GM23338 (cell line): ENCODE data around the gene GCKR. TPM values are rescaled to one million over a fixed set of nuclear protein-coding genes. Genes with fewer than 3 reads are reported as not detected.

ENCODE experiments used
- ATAC-seq: fragments of 200-7000 bp; cut with Tn5 transposase; 3 replicates; pipeline ENCODE4 v1.9.1; 2020
- DNase-seq: peaks from one replicate; pipeline ENCODE4 v3.0.0-alpha.2; 2015; ENCODE audit warnings: low spot score
- H2AFZ ChIP-seq: fragments of 200-600 bp; sonication (generic); 2 replicates; pipeline ENCODE4 v1.8.0; 2016; ENCODE audit warnings: antibody characterized with exemption, mild to moderate bottlenecking, moderate library complexity
- H3F3A ChIP-seq: fragments of 200-600 bp; sonication (generic); replicated peaks from 2 replicates; pipeline ENCODE4 v1.8.0; 2017; ENCODE audit warnings: antibody characterized with exemption, mixed run types, low read depth
- H3K27ac ChIP-seq: fragments of 200-600 bp; sonication (generic); 2 replicates; pipeline ENCODE4 v1.6.1; 2016; ENCODE audit warnings: low read depth
- H3K27me3 ChIP-seq: fragments of 200-600 bp; sonication (generic); 2 replicates; pipeline ENCODE4 v1.8.0; 2016; ENCODE audit warnings: mild to moderate bottlenecking, mixed run types, moderate library complexity; ENCODE audit not compliant: insufficient read depth
- H3K36me3 ChIP-seq: fragments of 200-600 bp; sonication (generic); 2 replicates; pipeline ENCODE4 v1.8.0; 2016; ENCODE audit warnings: mild to moderate bottlenecking; ENCODE audit not compliant: insufficient read depth
- H3K4me1 ChIP-seq: fragments of 200-600 bp; sonication (generic); 2 replicates; pipeline ENCODE4 v1.8.0; 2016; ENCODE audit warnings: mild to moderate bottlenecking, moderate library complexity; ENCODE audit not compliant: insufficient read depth
- H3K4me2 ChIP-seq: fragments of 200-600 bp; sonication (generic); 2 replicates; pipeline ENCODE4 v1.7.1; 2017; ENCODE audit warnings: mixed run types
- H3K4me3 ChIP-seq: fragments of 200-600 bp; sonication (generic); 2 replicates; pipeline ENCODE4 v1.6.1; 2016; ENCODE audit warnings: mixed run types
- H3K79me2 ChIP-seq: fragments of 200-600 bp; sonication (generic); replicated peaks from 2 replicates; pipeline ENCODE4 v1.8.0; 2017; ENCODE audit warnings: mild to moderate bottlenecking; ENCODE audit not compliant: insufficient read depth
- H3K9me2 ChIP-seq: fragments of 200-600 bp; sonication (generic); 2 replicates; pipeline ENCODE4 v1.8.0; 2017; ENCODE audit not compliant: insufficient read depth
- H4K20me1 ChIP-seq: fragments of 200-600 bp; sonication (generic); replicated peaks from 2 replicates; pipeline ENCODE4 v1.8.0; 2017; ENCODE audit warnings: mild to moderate bottlenecking; ENCODE audit not compliant: insufficient read depth
- H3K27ac Mint-ChIP-seq: 2 replicates; pipeline ENCODE4 v1.8.0; 2020; ENCODE audit warnings: inconsistent platforms, mild to moderate bottlenecking, moderate library complexity, mixed read lengths
- H3K27me3 Mint-ChIP-seq: 3 replicates; pipeline ENCODE4 v1.8.0; 2022; ENCODE audit warnings: low read depth, mild to moderate bottlenecking, moderate library complexity, mixed read lengths, inconsistent platforms; ENCODE audit not compliant: insufficient read depth, poor library complexity
- H3K36me3 Mint-ChIP-seq: 3 replicates; pipeline ENCODE4 v1.8.0; 2021; ENCODE audit warnings: low read depth, mild to moderate bottlenecking, inconsistent platforms, moderate library complexity, mixed read lengths
- H3K4me1 Mint-ChIP-seq: 3 replicates; pipeline ENCODE4 v1.8.0; 2020; ENCODE audit warnings: mild to moderate bottlenecking, inconsistent platforms, mixed read lengths
- H3K4me3 Mint-ChIP-seq: 3 replicates; pipeline ENCODE4 v1.8.0; 2021; ENCODE audit warnings: moderate library complexity, mild to moderate bottlenecking, inconsistent platforms, mixed read lengths
- H3K9me3 Mint-ChIP-seq: 3 replicates; pipeline ENCODE4 v1.8.0; 2020; ENCODE audit warnings: moderate library complexity, mild to moderate bottlenecking, inconsistent platforms, mixed read lengths
- CREB1 ChIP-seq: fragments of 250-450 bp; sonication (Bioruptor Pico); IDR thresholded peaks from 2 replicates; pipeline ENCODE4 v1.5.0; 2020; ENCODE audit warnings: low read depth, mild to moderate bottlenecking, moderate library complexity
- CTCF ChIP-seq, 2 experiments: fragments of 200-600 bp in 1 of 2; sonication (generic) in 1 of 2; conservative IDR thresholded peaks; 2 replicates each; pipeline versions ENCODE4 v1.5.1 to v1.6.1; 2016 to 2017; ENCODE audit warnings: antibody characterized with exemption in 2 of 2, low read depth in 2 of 2, mild to moderate bottlenecking in 2 of 2, moderate library complexity in 1 of 2
- ETS1 ChIP-seq: IDR thresholded peaks from 2 replicates; pipeline ENCODE4 v1.6.1; 2016; ENCODE audit warnings: antibody characterized with exemption
- EZH2 ChIP-seq: fragments of 200-600 bp; sonication (generic); IDR thresholded peaks from one replicate; pipeline ENCODE4 v1.8.0; 2017; ENCODE audit warnings: antibody characterized with exemption, mild to moderate bottlenecking, low read depth; ENCODE audit not compliant: unreplicated experiment
- EZH2phosphoT487 ChIP-seq: fragments of 200-600 bp; sonication (generic); IDR thresholded peaks from one replicate; pipeline ENCODE4 v1.8.1; 2018; ENCODE audit warnings: antibody characterized with exemption; ENCODE audit not compliant: unreplicated experiment
- JUNB ChIP-seq: IDR thresholded peaks from one replicate; pipeline ENCODE4 v1.6.1; 2016; ENCODE audit warnings: antibody characterized with exemption; ENCODE audit not compliant: unreplicated experiment
- NANOG ChIP-seq: IDR thresholded peaks from 2 replicates; pipeline ENCODE4 v1.6.1; 2016; ENCODE audit warnings: antibody characterized with exemption, borderline replicate concordance
- POLR2AphosphoS5 ChIP-seq: IDR thresholded peaks from 2 replicates; pipeline ENCODE4 v1.6.1; 2016; ENCODE audit warnings: antibody characterized with exemption, low read depth
- REST ChIP-seq: IDR thresholded peaks from one replicate; pipeline ENCODE4 v1.6.1; 2018; ENCODE audit warnings: antibody characterized with exemption; ENCODE audit not compliant: unreplicated experiment
- STAT1 ChIP-seq: IDR thresholded peaks from one replicate; pipeline ENCODE4 v1.6.1; 2016; ENCODE audit warnings: antibody characterized with exemption; ENCODE audit not compliant: unreplicated experiment
- ZNF114 ChIP-seq: fragments of 250-450 bp; sonication (Bioruptor Pico); IDR thresholded peaks from 2 replicates; pipeline ENCODE4 v1.5.0; 2020; ENCODE audit warnings: mild to moderate bottlenecking, moderate library complexity
- ZNF331 ChIP-seq: fragments of 250-450 bp; sonication (Bioruptor Pico); IDR thresholded peaks from 2 replicates; pipeline ENCODE4 v1.5.0; 2020; ENCODE audit warnings: low read depth, mild to moderate bottlenecking, moderate library complexity
- ZNF462 ChIP-seq: fragments of 250-450 bp; sonication (Bioruptor Pico); IDR thresholded peaks from 2 replicates; pipeline ENCODE4 v1.5.0; 2020; ENCODE audit warnings: mild to moderate bottlenecking, moderate library complexity
- polyA plus RNA-seq: library from polyadenylated mRNA; unstranded; fragments of >200 nt; fragmentation: Nextera tagmentation; extraction: Ambion mirVana; gene quantifications from 2 replicates; pipeline ENCODE4 v1.2.1, GENCODE V29; 2016
- total RNA-seq: library from RNA; depleted of rRNA; stranded (reverse); fragments of >200 nt; shearing (Covaris generic); gene quantifications from 2 replicates; pipeline ENCODE4 v1.2.3, GENCODE V29; 2014

GCKR gene
- total and polyA plus RNA-seq, 2 experiments from 2014 or later: not detected

- no peak; the same call in 2 of the 3 replicates for ATAC-seq
- peaks cover 21% of the 10 kb centered on the region for H3K27me3 Mint-ChIP-seq
- H3K4me1 ChIP-seq: peaks cover 18% of the 10 kb centered on the region
- H3K4me3 ChIP-seq: peak overlapping the region; percentile 98
- H3K27me3 ChIP-seq: peaks cover 31% of the 10 kb centered on the region
- no peaks in the 10 kb centered on the region for H4K20me1 ChIP-seq
- peak overlapping the region; percentile 100 for H2AFZ ChIP-seq
- H3K27ac ChIP-seq: no peak overlapping the region
- H3K9me2 ChIP-seq: no peaks in the 10 kb centered on the region
- DNase-seq: no peak
- H3K4me1 Mint-ChIP-seq: peaks cover 27% of the 10 kb centered on the region
- peak overlapping the region; percentile 76 for H3K4me3 Mint-ChIP-seq
- H3K9me3 Mint-ChIP-seq: no peaks in the 10 kb centered on the region; the same call in 2 of the 3 replicates
- no peaks in the 10 kb centered on the region for H3K79me2 ChIP-seq
- H3K4me2 ChIP-seq: peak overlapping the region; percentile 98
- H3K27ac Mint-ChIP-seq: no peak overlapping the region
- no peaks in the 10 kb centered on the region for H3K36me3 ChIP-seq
- no peaks in the 10 kb centered on the region; the same call in 2 of the 3 replicates for H3K36me3 Mint-ChIP-seq
- no peak for TF ChIP-seq NANOG
- no peak for TF ChIP-seq EZH2phosphoT487
- no peak for TF ChIP-seq JUNB
- no peak for TF ChIP-seq ZNF331 (CRISPR knock-in tag)
- TF ChIP-seq ZNF114 (CRISPR knock-in tag): no peak
- no peak for TF ChIP-seq CTCF (conservative IDR thresholded peaks at IDR 0.05; ENCODE audit: low read depth in 2 of 2)
- TF ChIP-seq REST: no peak
- TF ChIP-seq ZNF462: no peak
- TF ChIP-seq CREB1 (CRISPR knock-in tag): no peak
- TF ChIP-seq ETS1: no peak
- no peak for TF ChIP-seq STAT1
- no peak for TF ChIP-seq POLR2AphosphoS5
- no peak for TF ChIP-seq EZH2
- H3F3A ChIP-seq: 0 out of 2 replicates have a peak, but pooled peaks cover 3% of the 10 kb centered on the region
These were observed 2.7 kb upstream of the GCKR start for GRCh38 chr2:27493948-27494283.
